Fibroblast of pulmonary artery (primary cell): ENCODE results near the gene THAP2.

Experiments used
- DNase-seq: peaks from one replicate; pipeline ENCODE4 v3.0.0-alpha.2; 2010; ENCODE audit warnings: low read depth
- H3K4me3 ChIP-seq: replicated peaks from 2 replicates; pipeline ENCODE4 v1.5.1; 2011; ENCODE audit warnings: low read depth, mild to moderate bottlenecking, control low read depth, low read length, moderate library complexity
- TF ChIP-seq, protein P1 (sequence below): IDR thresholded peaks from 2 replicates; pipeline ENCODE4 v1.5.1; 2011; ENCODE audit warnings: mild to moderate bottlenecking, control low read depth, low read length, inconsistent platforms; ENCODE audit errors: missing control alignments

The THAP2 gene

DNA sequence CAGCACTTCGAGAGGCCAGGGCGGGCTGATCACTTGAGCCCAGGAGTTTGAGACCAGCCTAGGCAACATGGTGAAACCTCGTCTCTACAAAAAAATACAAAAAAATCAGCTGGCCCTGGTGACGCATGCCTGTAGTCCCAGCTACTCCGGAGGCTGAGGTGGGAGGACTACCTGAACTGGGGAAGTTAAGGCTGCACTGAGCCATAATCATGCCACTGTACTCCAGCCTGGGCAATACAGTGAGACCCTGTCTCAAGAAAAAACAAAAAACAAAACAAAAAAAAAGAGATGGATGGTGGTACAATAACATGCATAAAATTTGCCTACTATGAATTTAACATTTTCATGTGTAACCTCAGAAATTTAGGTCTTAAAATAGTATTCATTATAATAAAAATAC lies 2.2 kb downstream of the THAP2 start:
- no peak overlapping the region for H3K4me3 ChIP-seq
- TF ChIP-seq, protein P1, sequence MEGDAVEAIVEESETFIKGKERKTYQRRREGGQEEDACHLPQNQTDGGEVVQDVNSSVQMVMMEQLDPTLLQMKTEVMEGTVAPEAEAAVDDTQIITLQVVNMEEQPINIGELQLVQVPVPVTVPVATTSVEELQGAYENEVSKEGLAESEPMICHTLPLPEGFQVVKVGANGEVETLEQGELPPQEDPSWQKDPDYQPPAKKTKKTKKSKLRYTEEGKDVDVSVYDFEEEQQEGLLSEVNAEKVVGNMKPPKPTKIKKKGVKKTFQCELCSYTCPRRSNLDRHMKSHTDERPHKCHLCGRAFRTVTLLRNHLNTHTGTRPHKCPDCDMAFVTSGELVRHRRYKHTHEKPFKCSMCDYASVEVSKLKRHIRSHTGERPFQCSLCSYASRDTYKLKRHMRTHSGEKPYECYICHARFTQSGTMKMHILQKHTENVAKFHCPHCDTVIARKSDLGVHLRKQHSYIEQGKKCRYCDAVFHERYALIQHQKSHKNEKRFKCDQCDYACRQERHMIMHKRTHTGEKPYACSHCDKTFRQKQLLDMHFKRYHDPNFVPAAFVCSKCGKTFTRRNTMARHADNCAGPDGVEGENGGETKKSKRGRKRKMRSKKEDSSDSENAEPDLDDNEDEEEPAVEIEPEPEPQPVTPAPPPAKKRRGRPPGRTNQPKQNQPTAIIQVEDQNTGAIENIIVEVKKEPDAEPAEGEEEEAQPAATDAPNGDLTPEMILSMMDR, result no peak
- DNase-seq, result no peak

DNA sequence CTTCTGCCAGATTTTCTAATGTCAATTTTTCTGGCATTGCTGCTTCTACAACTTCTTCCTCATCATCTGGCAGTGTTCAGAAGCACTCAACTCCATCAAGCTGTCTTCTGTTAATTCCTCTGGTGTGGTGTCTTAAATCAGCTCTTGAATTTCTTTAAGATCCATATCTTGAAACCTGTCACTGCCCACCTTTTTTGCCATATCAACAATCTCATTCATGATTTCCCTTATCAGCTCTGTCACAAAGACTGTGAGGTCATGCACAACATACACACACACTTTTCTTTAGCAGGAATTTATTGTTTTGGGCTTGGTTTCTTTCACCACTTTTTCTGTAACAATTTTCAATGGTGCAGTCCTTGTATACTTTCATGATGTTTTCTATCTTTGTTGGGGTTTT lies 7.2 kb downstream of the THAP2 start:
- no peak for DNase-seq
- H3K4me3 ChIP-seq, result no peak overlapping the region
- TF ChIP-seq, protein P1, result no peak

DNA sequence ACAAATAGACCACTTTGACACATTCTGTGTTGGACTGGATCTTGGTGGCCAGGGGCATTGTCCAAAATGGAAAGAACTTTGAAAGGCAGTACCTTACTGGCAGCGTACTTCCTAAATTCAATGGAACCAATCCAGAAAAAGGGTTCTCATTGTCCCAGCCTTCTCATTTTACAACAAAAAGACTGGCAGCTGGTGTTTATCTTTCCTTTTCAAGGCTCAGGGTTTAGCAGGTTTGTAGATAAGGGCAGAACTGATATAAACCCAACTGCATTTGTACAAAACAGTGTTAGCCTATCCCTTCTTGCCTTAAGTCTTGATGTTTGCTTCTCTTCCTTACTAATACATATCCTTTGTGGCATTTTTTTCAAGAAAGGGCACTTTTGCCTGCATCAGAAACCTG lies 7.7 kb downstream of the THAP2 start:
- H3K4me3 ChIP-seq, result no peak overlapping the region
- TF ChIP-seq, protein P1, result no peak
- no peak for DNase-seq

DNA sequence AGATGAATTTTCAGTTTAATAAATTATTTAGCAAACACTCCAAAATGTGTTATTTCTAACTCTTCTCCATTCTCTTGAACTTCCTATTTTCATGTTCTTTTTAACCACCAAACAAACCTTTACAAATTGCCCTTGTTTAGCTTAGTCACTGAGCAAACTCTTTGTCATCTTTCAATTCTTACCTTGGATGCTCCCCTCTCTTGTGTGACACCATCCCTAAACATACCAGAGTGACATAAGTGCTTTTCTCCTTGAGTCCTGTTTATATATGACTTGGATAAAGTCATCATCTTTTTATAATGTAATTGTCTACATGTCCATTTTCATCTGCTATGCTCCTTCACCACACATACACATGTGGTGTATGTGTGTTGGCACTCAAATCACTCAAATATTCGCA lies 18.4 kb downstream of the THAP2 start:
- TF ChIP-seq, protein P1, result no peak
- DNase-seq, result no peak
- no peak overlapping the region for H3K4me3 ChIP-seq

DNA sequence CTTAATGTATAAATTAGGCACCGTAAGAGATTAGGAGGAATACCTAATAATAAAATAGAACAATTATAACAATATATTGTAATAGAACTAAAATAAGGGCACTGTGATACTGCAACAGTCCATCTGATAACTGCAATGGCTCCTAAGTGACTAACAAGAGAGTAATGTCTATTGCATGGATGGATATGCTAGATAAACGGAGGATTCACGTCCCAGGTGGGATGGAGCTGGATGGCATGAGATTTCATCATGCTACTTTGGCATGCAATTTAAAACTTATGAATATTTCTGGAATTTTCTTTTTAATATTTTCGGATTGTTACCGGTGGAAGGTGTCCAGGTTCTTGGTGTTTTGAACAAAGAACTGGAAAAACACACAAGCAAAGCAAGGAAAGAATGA lies 19.5 kb downstream of the THAP2 start:
- H3K4me3 ChIP-seq, result no peak overlapping the region
- TF ChIP-seq, protein P1, result no peak
- DNase-seq, result no peak

DNA sequence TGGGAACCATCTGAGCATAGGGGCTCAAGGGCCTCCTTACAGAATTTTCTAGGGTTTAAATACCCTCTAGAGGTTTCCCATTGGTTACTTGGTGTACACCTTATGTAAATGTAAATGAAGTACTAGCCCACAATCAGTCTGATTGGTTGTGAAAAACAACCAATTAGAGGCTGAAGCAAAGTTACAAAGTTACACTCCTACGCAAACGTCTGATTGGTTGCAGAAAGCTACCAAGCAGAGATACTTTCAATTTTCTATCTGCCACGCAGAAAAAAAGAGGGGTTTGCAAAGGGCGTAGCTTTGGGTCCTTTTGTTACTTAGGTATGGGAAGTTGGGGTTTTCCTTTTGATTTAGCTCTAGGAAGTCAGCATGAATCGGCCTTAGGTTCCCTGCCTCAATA lies 20.0 kb downstream of the THAP2 start:
- DNase-seq, result no peak
- H3K4me3 ChIP-seq, result no peak overlapping the region

DNA sequence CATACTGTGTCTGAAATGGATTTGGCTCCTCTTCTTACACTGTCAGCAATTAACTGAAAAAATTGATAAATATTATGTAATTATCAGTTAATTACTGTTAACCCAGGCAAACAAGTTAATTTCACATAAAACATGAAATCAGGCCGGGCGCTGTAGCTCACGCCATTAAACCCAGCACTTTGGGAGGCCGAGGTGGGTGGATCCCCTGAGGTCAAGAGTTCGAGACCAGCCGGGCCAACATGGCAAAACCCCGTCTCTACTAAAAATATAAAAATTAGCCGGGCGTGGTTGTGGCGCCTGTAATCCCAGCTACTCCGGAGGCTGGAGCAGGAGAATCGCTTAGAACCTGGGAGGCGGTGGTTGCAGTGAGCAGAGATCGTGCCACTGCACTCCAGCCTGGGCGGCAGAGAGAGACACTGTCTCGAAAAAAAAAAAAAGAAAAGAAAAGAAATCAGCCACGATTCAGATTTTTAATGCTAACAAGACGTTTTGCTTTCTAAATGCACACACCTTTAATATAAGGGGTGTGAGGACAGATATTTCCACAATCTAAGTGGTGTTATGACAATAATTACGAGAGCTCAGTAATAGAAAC lies 21.3 kb downstream of the THAP2 start:
- TF ChIP-seq, protein P1, result no peak
- peak overlapping the region; percentile 82 for H3K4me3 ChIP-seq
- DNase-seq, result no peak

More for the DNA sequence above, 20.0 kb downstream of the THAP2 start:
- TF ChIP-seq, protein P1, result no peak
